HG02588 (cell line): ENCODE results near the gene GGT1.
"Not testable (repeated sequence)": the region's sequence is repeated elsewhere in the genome, so short reads cannot be mapped to it uniquely, and the experiment has no call there.

Experiments
- ATAC-seq: cut with Tn5 transposase; IDR thresholded peaks from one replicate; pipeline ENCODE4 v1.9.1; 2021; ENCODE audit warnings: mild to moderate bottlenecking, moderate library complexity; ENCODE audit not compliant: unreplicated experiment

The GGT1 gene

GRCh38 chr22:24583221-24584165 is 19.5 kb upstream of the GGT1 start:
- no peak for ATAC-seq

DNA sequence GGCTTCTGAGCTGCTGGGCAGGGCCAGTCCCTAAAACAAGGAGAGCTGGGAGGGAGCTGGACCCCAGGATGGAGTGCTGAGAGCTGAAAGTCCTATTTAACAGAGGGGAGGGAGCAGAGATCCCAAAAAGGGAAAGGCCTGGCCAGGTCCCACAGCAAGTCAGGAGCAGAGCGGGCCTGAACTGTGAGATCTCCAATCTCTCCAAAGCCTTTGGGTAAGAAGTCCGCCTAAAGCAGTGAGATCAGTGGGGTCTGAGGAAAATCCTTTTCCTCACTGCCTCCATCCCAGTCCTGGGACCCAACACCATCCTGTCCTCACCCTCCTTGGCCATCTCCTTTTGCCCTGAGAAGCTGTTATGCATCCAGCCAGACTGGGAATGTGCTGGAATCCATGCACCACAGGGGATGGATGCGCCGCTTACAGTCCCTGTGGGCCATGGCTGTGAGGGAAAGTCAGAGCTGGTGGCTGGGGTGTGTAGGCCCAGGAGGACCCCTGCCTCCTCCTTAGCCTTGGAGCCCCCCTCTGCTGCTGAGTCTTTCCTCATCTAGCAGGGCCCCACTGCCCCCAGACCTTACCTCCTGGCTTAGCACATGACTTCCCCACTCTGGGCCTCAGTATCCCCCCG is 18.7 kb upstream of the GGT1 start:
- ATAC-seq = no peak

- ATAC-seq = no peak
Observed at GRCh38 chr22:24584871-24585411, 18.1 kb upstream of the GGT1 start.

- ATAC-seq = no peak
Observed at GRCh38 chr22:24585461-24585860, 17.5 kb upstream of the GGT1 start.

DNA sequence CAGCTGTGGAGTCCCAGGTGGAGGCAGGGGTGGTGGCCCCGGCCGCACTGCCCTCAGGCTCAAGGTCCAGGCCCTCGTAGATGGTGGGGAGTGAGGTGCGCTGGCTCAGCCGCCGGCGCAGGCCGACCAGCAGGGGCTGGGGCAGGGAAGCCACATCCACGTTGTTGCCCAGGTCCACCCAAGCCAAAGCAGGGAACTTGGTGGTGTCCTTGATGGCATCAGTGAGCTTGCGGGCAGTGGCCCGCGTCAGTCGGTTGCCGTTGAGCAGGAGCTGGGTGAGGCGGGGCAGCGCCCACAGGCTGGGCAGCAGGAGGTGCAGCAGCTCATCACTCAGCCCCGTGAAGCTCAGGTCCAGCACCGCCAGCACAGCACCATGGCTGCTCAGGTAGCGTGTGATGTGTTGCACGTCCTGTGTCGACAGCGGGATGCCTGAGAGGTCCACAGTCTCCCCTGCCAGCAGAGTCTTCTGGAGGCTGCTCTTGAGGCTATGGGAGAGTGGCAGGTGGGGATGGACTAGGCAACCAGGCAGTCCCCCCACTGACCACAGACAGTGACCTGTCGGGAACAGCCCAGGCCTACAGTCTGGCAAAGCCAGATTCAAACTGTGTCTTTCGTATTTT is 17.0 kb upstream of the GGT1 start:
- ATAC-seq = no peak

DNA sequence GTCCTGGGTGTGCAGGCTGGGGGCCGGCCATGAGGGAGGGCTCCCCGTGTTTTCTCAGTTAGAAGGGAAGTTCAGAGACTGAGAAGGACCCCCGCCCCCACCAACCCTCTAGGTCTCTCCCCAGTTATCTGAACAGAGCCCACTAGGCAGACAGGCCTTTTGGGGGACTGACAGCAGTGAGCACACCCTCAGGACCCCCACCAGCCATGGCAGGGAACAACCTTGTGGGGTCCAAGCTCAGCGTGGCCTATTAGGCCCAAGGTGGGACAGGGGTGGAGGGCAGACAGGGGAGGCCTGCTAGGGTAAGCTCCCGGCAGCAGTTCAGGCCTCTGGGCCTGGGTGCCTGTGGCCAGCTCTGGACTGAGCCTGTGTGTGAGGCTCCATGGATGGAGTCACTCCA is 15.7 kb upstream of the GGT1 start:
- no peak for ATAC-seq

DNA sequence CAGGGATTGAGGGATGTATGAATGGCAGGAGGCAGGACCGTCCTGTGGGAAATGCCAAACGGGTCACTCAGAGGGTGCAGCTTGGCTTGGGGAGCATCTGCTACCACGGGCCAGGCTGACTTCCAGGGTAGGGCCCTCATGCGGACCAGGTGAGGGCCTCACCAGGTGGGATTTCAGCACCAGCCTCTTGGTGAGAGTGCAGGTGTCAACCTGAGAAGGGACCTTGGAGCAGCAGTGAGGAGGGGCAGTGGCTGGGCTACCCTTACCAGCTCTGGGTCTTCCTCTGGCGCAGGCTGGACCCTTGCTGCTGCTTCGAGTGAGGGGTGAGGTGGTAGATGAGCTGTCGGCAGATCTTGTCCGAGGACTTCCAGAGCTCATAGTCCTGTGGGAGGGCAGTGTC is 15.0 kb upstream of the GGT1 start:
- no peak for ATAC-seq

GRCh38 chr22:24588381-24588756 is 14.6 kb upstream of the GGT1 start:
- no peak for ATAC-seq

GRCh38 chr22:24588757-24589481 is 14.1 kb upstream of the GGT1 start:
- ATAC-seq = no peak

DNA sequence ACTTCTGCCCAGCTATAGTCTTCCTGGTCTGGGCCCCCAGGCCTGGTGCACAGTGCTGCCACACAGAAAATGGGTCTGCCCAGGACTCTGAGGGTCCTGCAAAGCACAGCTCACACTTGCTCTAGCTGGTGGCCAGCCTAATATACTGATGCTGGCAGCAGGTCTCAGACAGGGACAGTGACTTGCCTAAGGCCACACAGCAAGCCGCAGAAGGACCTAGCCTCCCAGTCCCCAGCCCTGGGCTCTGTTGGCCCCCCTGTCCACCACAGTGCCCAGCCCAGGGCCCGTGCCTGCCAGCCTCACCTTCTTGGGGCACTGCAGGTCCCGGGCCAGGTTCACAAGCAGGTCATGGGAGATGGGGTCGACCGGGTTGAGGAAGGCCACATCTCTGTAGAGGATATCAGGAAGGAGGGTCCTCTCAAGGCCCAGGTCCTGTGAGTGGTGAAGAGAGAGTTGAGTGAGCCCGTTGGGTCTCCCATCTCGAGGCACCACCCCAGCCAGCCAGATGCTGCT is 13.4 kb upstream of the GGT1 start:
- ATAC-seq = no peak

- ATAC-seq = no peak
Observed at GRCh38 chr22:24590596-24591173, 12.3 kb upstream of the GGT1 start.

DNA sequence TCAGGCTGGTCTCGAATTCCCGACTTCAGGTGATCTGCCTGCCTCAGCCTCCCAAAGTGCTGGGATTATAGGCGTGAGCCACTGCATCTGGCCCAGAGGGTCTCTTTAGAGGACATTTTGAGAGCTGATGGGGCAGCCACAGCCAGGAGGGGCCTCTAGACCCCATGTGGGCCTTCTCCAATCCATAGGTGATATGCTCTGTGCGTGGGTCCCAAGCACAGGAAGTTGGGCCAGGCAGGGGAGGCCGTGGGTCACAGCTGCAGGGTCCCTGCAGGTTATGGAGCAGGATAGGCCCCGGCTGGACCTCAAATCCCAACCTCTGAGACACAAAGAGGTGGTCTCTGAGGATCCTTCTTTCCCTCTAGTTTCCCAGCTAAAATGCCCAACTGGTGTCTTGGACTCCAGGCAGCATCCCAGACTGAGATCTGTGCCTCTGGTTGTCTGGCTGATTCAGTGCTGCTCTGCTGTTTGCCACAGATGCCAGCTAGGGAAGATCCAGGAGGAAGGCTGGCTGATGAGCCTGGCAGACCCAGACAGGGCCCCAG is 11.6 kb upstream of the GGT1 start:
- ATAC-seq = no peak

GRCh38 chr22:24592058-24592850 is 10.7 kb upstream of the GGT1 start:
- ATAC-seq = peak; percentile 25

DNA sequence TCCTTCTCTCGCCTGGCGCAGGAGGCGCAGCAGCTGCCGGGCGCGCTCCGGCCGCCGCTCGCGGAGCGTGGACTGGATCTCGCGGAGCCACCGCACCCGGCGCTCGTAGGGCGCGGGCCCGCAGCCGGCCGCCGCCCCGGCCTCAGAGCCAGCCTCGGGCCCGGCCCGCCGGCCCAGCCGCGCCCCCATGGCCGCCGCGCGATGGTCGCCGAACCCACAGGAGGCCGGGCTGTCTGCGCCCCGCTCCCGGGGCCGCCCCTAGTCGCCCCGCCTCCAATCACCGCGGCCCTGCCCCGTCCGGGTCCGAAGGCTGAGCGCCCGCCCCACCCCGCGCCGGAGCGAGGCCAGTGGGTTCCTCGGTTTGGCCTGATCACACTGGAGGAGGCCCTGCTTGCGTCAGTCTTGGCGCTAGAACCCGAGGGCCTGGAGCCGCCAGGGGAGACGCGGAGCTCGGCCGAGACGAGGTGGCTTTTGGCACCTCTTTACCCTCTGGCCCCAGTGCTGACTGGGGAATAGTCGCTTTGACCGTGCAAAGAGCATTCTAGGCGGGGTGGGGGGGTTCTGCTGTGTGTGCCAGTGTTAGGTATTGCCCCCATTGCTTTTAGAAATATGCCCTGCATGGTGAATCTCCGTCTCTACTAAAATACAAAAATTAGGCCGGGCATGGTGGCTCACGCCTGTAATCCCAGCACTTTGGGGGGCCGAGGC is 10.0 kb upstream of the GGT1 start, which contains the start of gene LRRC75B:
LRRC75B (minus strand) TSS at position 223 of the 708 bp plus-strand sequence; CDS start at position 189, 34 bp downstream.
- peak; percentile 71 for ATAC-seq

DNA sequence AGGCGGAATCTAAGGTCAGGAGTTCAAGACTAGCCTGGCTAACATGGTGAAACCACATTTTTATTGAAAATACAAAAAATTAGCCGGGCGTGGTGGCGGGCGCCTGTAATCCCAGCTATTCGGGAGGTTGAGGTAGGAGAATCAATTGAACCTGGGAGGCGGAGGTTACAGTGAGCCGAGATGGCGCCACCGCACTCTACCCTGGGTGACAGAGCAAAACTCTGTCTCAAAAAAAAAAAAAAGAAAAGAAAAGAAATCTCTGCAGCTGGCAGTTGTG is 9.5 kb upstream of the GGT1 start:
- not testable (repeated sequence) for ATAC-seq

GRCh38 chr22:24593836-24594568 is 9.0 kb upstream of the GGT1 start:
- ATAC-seq = no peak

- no peak for ATAC-seq
Observed at GRCh38 chr22:24594569-24595120, 8.3 kb upstream of the GGT1 start.

DNA sequence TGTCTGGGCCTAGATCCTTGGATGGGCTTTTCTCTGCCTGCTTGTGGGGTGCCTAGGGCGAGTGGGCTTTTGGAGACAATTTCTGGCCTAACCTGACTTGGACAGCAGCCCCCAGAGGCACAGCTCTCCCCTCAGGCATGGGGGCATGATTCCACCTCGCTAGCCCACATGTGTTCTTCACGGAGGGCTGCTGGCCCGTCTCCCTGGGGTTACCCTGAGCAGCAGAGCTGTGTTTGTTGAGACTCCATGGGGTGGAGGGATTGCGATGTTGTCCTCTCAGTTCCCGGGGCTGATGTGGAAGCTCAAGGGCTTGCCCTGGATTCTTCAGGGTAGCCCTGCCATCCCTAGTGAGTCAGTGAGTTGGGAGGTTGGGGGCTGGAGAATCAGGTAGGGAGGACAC is 7.8 kb upstream of the GGT1 start:
- ATAC-seq = no peak
